ENCODE data around the gene ATP6V1F.
A peak's percentile ranks its signal among the peaks of the same experiment; 100 is the strongest.

DNA sequence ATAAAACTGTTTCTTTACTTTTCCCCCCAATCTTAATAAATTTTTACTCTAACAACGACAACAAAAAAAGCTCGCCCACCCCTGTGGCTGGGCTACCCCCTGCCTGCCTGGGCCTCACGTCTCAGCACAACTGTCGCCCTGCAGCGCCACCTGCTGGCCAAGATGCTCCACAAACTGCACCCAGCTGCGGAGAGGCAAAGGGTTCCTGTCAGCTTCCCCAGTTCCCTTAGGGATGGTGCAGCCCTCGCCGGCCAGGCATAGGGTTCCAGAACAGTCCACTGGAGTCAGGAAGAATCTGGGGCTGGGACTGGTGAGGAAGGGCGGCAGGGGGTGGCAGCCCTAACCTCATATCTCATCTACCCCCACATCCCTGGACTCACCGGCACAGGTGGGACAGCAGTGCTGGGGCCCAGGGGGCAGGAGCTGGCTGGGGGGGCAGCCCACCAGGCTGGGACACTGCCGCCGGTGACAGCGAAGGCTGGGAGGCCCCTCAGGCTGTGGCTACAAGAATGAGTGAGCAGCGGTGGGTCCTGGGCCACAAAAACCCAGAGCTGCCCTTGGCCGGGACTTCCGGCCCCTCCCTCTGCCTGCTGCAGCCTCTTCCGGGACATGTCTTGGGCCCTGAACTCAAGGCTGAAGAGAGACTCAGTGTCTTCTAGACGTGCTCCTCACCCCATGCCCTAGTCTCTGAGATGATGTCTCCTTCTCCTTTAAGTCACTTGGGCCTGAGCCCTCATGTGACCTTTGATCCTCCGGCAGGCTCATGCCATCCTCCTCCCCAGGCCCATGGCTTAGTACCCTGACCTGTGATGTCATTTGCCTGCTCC, 21.2 kb downstream of the ATP6V1F start:
- TF ChIP-seq, protein P1, sequence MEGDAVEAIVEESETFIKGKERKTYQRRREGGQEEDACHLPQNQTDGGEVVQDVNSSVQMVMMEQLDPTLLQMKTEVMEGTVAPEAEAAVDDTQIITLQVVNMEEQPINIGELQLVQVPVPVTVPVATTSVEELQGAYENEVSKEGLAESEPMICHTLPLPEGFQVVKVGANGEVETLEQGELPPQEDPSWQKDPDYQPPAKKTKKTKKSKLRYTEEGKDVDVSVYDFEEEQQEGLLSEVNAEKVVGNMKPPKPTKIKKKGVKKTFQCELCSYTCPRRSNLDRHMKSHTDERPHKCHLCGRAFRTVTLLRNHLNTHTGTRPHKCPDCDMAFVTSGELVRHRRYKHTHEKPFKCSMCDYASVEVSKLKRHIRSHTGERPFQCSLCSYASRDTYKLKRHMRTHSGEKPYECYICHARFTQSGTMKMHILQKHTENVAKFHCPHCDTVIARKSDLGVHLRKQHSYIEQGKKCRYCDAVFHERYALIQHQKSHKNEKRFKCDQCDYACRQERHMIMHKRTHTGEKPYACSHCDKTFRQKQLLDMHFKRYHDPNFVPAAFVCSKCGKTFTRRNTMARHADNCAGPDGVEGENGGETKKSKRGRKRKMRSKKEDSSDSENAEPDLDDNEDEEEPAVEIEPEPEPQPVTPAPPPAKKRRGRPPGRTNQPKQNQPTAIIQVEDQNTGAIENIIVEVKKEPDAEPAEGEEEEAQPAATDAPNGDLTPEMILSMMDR (IDR thresholded peaks at IDR 0.05) = peak; percentile 97
- no peak for TF ChIP-seq EZH2 (IDR thresholded peaks at IDR 0.05)
